ENCODE results near the gene OCA2.
"Not testable (repeated sequence)": the region's sequence is repeated elsewhere in the genome, so short reads cannot be mapped to it uniquely, and the experiment has no call there.

Gene OCA2

GRCh38 chr15:28098766-28099554 is at the start of gene OCA2:
TSS of gene OCA2 (minus strand) at chr15:28099315. CDS start at chr15:28081874, 17,441 bp downstream.
- DNase-seq = peak; percentile 55

DNA sequence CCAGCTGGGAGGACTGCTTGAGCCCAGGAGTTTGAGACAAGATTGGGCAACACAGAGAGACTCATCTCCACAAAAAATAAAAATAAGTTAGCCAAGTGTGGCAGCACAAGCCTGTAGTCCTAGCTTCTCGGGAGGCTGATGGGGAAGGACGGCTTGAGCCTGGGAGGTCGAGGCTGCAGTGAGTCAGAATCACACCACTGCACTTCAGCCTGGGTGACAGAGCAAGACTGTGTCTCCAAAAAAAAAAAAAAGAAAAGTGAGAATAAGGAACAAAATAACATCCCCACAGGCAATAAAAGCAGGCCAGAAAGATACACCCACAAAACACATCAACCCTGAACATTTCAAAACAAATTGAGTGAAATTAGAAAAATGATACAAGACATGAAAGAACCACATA is 48.7 kb upstream of the OCA2 start:
- no peak for DNase-seq

DNA sequence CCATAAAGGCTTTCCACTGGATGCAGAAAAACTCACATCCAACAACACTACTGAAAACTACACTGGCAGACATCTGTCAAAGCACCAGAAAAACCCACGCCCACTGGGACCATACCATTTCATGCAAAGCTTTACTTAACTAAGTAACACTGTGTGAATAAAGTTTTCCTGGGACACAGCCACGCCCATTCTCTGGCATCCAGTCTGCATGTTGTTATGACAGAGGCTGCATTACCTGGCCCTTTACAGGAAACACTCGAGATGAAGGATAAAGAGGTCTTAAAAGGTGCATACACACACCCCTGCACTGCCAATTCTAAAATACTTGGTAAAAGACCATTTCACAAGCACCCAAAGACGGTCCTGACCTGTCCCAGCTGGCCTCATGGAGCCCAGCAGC is 46.3 kb upstream of the OCA2 start:
- DNase-seq = not testable (repeated sequence)

- DNase-seq = no peak
Observed at GRCh38 chr15:28140062-28140461, 40.9 kb upstream of the OCA2 start.

DNA sequence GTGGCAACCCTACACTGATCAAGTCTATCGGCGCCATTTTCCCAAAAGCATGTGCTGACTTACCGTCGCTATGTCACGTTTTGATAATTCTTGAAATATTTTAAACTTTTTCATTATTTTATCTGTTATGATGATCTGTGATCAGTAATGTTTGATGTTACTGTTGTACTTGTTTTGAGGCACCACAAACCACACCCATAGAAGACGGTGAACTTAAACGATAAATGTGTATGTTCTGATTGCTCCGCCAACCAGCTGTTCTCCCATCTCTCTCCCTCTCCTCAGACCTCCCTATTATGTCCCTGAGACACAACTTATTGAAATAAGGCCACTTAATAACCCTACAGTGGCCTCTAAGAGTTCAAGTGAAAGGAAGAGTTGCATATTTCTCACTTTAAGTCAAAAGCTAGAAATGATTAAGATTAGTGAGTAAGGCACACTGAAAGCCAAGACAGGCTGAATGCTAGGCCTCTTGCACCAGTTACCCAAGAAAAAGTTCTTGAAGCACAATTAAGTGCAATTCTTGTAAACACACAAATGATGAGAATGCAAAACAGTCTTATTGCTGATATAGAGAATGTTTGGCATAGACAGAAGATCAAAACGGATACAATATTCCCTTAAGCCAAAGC is 38.4 kb upstream of the OCA2 start:
- DNase-seq = not testable (repeated sequence)

DNA sequence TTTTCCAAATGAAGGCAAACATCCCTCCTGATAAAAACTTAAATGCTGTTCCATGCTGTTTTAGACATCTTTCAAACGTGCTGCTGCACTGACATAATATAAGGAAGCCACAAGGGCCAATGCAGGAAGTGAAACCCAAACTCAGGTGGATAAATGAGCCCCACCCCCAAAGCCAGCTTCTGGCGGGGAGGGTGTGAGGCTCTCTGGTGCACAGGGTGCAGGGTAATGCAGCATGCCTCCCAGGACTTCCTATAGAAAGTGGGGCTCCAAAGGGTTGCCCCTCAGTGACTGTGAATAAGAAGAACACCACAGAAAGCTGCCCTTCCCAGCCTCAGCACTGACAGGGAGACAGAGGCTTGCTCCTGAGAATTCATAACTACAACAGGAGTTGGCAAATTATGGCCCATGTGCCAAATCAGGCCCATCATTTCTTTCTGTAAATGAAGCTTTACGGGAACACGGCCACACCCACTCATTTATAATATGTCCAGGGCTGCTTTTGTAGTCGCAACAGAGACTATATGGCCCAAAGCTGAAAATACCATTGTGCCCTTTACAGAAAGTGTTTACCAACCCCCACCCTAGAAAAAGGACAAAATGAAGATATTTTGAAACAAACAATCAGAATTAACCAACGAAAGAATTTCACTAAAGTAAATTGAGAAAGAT is 37.3 kb upstream of the OCA2 start:
- not testable (repeated sequence) for DNase-seq

GRCh38 chr15:28133281-28133680 is 34.2 kb upstream of the OCA2 start:
- DNase-seq = no peak

DNA sequence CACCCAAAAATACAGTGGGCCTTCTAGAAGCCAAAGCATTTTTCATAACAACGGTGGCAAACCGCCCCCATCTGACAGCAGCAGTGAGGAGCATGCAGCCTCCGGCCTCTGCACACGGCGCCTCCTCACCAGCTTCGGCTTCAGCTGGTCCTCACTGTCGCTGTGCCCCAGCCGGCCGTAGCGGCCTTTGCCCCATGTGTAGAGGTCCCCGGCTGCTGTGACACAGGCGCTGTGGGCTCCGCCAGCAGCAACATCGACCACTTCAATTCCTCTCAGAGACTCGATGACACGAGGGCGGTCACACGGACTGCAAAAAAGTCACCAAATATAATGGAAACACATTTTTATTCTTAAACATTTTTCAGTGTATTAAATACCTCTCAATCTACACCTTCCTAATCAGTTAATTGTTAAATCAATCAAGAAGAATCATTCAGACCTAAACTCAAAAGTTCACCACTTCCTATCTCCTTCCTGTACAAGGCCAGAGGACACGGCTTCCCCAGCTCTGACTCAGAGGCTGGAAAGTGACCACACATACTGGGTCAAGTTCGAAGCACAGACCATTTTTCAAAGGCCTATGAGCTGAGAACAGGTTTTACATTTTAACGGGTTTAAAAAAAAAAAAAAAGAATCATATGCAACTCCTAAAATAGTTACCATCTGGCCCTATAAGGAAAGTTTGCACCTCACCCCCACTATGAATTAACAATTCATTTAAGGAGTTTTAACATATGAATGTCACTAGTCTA is 33.6 kb upstream of the OCA2 start:
- DNase-seq = no peak

DNA sequence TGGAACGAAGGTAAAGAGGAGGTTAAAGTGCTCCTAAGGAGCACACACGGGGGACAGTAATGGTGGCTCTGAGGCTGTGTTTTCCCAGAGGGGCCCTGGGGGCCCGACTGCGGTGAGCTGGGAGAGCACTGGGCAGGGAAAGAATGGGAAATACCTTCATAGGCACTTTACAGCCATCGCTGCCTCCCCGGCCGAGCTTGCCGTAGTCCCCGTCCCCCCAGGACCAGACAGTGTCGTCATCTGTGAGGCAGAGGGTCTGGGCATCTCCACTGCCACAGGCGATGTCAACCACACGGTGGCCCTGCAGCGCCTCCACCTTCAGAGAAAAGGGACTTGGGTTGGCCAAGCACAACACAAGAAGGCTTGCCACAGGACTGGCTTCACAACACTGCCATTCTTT is 32.8 kb upstream of the OCA2 start:
- no peak for DNase-seq

DNA sequence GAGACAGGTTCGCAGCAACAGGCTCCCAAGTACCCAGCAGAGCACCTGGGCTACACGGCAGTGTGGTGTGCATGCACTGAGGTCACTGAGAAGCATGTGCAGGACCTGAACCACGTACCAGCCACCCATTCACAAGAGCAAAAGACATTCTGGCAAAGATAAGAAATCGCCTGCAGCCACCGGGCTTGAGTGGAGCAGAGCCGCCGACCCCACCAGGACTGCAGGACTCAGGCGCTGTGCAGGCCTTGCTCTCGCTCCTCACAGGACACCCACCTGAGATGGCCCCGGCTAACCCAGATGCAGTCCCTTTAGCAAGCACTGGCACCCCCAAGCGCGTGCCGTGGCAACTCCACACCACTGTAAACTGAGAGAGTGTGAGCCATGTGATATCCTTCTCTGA is 32.3 kb upstream of the OCA2 start:
- DNase-seq = no peak

- DNase-seq = no peak
Observed at GRCh38 chr15:28130651-28131050, 31.5 kb upstream of the OCA2 start.

GRCh38 chr15:28129231-28129848 is 30.2 kb upstream of the OCA2 start:
- DNase-seq = no peak

DNA sequence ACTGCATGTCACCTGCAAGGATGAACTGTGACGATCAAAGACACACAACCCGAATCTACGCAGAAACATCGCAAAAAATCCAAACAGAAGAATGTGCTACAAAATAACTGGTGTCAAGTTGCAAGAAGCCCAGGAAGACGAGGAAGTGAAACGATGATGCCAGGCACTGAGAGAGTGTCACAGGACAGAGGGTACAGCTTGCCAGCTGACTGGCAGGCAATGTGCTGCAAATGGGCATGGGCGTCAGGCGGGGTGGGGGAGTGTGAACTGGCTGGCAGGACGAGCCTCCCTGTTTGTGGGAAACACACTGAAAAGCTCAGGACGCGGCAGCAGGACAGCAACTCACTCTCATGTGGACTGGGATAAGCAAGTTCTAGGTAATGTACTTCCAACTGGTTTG is 28.9 kb upstream of the OCA2 start:
- no peak for DNase-seq

DNA sequence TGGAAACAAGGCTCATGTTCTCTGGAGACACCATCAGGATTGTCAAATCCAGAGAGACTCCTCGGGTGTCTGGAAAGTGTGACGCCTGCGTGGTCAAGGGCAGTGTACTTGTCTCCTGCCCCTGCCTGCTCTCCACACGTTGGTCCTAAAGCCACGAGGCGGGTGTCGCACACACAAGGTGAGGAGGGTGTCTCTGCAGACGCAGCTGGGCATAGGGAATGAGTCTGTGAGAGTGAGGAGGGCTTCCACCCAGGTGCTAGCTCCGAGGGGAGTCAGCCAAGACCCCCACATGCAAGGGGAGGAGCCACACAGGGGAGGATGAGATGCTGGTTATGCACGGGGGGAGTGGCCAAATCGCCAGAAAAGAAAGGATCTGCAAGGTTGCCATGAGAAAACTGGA is 27.9 kb upstream of the OCA2 start:
- no peak for DNase-seq

GRCh38 chr15:28125673-28126651 is 26.8 kb upstream of the OCA2 start:
- peak; percentile 44 for DNase-seq

DNA sequence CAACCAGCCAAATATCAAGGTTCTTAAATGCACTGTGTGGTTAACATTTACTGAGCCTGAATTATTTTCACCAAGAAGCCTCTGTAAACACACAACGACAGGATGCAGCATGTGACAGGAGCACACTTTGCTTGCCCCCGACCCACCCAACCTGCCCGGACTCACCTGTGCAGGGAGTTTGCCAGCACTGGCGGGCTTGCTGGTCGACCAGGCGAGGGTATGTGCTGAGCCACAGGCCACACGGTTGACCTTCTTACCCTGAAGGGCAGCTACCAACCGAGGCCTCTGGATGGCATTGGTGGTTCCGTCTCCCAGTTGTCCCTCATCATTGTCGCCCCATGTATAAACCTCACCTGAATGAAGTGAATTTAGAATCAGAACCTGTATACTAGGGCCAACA is 25.7 kb upstream of the OCA2 start:
- DNase-seq = no peak

DNA sequence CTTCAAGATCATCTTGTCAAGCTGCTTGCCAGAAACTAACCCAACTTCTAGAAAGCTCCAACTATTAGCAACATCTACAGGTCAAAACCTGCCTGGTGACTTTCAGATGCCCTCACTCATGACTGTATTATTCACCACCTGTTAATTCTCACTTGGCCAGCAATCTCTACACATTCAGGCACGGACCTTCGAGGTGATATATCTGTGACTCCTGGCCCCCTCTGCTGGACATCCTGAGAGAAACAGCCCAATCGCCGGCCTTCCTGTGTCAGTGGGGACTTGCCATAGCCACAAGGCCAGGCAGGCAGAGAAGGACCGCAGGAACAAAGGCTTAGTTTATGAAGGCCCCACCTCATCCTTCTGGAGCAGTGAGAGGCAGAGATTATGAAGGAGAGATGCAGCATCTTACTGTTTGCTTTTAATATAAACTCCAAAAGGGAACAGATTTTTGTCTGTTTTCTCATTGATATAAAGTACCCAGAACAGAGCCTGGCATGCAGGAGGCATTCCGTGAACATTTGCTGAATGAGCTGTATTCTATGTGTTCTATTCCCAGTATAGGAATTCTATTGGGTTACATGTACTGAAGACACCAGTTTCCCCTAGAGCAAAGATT is 24.4 kb upstream of the OCA2 start:
- DNase-seq = peak; percentile 14

DNA sequence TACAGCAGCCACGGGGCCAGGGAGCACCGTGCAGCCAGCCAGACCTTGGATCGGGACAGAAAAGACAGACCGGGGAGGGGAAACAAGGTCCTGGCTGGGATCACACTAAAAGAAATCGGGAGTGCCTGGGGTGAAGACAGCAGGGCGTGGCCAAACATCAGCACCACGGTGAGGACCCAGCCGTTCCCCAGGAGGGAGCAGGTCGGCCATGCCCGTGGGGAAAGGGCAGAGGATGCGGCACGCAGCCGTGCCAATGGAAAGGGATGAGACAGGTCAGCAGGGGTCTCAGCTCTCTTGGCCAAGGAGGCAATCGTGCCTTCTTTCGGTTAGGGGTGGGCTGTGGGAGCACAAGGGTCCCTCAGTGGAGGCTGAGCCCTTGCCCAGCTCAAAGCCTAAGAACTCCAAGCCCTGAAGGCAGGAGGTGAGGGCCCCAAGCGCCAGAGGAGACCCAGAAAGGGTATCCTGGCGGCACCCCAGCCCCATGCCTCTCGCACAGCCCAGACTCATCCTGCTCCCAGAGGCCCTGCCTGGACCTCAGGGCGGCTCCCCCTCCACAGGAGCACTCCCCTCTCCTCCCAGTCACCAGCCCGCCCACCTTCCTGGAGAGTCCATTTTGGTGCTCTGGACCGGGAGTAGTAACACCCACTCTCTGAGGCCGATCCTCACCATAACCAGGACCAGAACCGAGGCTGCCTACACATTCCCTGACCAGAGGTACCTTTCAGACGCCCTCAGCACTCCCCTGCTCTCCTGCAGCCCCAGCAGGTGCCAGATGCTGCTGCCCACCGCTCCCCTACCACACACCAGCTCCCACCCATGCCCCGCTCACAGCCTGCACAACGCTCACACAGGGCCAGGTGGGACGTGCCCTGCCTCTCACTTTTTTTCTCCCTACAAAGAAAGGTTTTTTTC is 23.2 kb upstream of the OCA2 start:
- DNase-seq = no peak

DNA sequence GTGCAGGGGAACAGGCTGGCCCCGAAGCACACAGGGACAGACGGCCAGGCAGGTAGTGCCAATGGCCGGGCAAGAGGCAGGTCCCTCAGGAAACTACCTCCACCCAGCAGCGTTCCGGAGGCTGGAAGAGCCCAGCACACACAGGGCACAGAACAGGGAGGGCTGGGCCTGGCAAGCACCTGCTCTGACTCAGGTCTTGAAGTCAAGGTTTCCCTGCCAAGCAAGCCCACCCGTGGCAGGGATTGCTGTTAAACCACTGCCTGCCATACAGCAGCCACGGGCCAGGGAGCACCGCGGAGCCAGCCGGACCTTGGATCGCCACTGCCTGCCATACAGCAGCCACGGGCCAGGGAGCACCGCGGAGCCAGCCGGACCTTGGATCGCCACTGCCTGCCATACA is 22.5 kb upstream of the OCA2 start:
- not testable (repeated sequence) for DNase-seq

DNA sequence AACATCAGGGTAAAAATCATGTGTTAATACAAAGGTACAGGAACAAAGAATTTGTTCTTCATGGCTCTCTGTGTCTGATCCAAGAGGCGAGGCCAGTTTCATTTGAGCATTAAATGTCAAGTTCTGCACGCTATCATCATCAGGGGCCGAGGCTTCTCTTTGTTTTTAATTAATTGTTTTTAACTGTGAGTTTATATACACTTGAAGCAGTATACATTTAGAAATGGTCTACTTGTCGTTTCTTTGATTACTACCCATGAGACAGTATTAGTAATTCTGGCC is 21.2 kb upstream of the OCA2 start:
- DNase-seq = no peak
